Choroid plexus epithelial cell (primary cell): ENCODE data around the gene RALGAPA1.
"Not testable (repeated sequence)": the region's sequence is repeated elsewhere in the genome, so short reads cannot be mapped to it uniquely, and the experiment has no call there.

Source experiments
- DNase-seq: peaks from one replicate; pipeline ENCODE4 v3.0.0-alpha.2; 2010; ENCODE audit warnings: low read depth
- H3K4me3 ChIP-seq: 2 replicates; pipeline ENCODE4 v1.5.1; 2011; ENCODE audit warnings: low read depth, mild to moderate bottlenecking, control low read depth, low read length, moderate library complexity
- TF ChIP-seq, protein P1 (sequence below): conservative IDR thresholded peaks from 2 replicates; pipeline ENCODE4 v1.5.1; 2011; ENCODE audit warnings: low read depth, mild to moderate bottlenecking, control low read depth, inconsistent platforms, low read length, moderate library complexity

The RALGAPA1 gene

DNA sequence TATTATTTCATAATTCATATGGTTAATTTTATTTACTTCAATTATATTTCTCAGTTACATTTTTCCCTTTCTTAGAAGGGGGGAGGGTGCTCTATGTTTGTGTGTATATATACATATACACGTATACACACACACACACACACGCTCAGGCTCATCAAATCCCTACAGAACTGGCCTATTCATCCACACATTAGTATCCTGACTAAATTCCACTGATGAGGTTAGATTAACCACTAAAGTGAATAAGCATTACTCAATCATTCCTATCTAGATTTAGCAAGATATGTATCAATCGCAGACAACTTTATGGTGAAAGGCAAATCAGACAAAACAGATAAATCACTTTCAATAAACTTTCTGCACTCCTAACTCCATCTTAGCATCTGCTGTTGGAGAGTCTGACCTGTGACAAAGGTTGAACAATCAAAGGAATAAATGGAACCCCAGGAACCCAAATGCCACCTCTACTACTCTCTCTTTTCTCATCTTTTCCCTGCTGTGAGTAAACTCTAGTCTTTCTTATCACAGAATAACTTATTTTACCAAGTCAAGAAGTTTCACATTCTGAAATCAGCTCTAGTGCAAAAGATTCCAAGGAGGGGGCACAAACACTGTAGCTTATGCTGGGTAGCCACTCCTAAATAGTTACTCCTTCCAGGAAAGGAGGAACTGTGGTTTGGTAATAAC lies 67.6 kb downstream of the RALGAPA1 start:
- TF ChIP-seq, protein P1, sequence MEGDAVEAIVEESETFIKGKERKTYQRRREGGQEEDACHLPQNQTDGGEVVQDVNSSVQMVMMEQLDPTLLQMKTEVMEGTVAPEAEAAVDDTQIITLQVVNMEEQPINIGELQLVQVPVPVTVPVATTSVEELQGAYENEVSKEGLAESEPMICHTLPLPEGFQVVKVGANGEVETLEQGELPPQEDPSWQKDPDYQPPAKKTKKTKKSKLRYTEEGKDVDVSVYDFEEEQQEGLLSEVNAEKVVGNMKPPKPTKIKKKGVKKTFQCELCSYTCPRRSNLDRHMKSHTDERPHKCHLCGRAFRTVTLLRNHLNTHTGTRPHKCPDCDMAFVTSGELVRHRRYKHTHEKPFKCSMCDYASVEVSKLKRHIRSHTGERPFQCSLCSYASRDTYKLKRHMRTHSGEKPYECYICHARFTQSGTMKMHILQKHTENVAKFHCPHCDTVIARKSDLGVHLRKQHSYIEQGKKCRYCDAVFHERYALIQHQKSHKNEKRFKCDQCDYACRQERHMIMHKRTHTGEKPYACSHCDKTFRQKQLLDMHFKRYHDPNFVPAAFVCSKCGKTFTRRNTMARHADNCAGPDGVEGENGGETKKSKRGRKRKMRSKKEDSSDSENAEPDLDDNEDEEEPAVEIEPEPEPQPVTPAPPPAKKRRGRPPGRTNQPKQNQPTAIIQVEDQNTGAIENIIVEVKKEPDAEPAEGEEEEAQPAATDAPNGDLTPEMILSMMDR: no peak
- DNase-seq: no peak
- no peak overlapping the region for H3K4me3 ChIP-seq

DNA sequence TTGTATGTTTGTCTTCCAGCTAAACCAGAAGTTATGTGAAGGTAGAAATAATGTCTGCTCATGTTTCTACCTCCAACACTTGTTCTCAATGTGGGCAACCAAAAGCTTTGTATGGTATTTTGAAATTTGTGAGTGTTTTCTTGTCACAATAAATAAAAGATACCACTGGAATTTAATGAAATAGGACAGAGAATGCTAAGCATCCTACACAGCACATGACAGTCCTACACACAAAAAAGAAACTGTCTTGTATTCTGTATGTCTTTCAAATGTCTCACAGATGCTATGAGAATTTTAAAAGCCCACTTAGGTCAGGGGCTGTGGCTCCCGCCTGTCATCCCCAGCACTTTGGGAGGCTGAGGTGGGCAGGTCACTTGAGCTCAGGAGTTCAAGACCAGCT lies 68.9 kb downstream of the RALGAPA1 start:
- no peak overlapping the region for H3K4me3 ChIP-seq
- TF ChIP-seq, protein P1: no peak
- no peak for DNase-seq

DNA sequence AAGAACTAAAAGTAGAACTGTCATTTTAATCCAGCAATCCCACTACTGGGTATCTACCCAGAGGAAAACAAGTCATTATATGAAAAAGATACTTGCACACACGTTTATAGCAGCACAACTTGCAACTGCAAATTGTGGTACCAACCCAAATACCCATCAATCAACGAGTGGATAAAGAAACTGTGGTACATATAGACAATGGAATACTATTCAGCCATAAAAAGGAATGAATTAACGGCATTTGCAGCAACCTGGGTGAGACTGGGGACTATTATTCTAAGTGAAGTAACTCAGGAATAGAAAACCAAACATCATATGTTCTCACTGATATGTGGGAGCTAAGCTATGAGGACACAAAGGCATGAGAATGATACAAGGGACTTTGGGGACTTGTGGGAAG lies 73.9 kb downstream of the RALGAPA1 start:
- not testable (repeated sequence) for H3K4me3 ChIP-seq, DNase-seq

DNA sequence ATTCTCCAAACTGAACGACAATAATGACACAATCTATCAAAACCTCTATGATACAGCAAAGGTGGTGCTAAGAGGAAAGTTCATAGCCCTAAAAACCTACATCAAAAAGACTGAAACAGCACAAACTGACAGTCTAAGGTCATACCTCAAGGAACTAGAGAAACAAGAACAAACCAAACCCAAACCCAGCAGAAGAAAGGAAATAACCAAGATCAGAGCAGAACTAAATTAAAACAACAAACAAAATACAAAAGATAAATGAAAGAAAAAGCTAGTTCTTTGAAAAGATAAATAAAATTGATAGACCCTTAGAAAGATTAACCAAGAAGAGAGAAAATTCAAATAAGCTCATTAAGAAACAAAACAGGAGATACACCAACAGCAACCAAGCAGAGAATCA lies 75.6 kb downstream of the RALGAPA1 start:
- not testable (repeated sequence) for DNase-seq, H3K4me3 ChIP-seq

DNA sequence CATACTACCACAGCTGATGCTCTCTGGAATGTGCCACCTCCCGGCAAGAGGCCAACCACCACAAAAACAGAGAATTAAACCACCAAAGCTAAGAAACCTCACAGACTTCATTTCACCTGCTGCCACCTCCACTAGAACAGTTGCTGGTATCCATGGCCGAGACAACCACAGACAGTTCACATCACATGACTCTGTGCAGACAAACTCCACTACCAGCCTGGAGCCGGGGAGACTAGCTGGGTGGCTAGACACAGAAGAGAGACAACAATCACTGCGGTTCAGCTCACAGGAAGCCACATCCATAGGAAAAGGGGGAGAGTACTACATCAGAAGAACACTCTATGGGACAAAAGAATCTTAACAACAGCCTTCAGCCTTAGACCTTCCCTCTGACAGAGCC lies 78.2 kb downstream of the RALGAPA1 start:
- H3K4me3 ChIP-seq: no peak overlapping the region
- TF ChIP-seq, protein P1: no peak
- no peak for DNase-seq

DNA sequence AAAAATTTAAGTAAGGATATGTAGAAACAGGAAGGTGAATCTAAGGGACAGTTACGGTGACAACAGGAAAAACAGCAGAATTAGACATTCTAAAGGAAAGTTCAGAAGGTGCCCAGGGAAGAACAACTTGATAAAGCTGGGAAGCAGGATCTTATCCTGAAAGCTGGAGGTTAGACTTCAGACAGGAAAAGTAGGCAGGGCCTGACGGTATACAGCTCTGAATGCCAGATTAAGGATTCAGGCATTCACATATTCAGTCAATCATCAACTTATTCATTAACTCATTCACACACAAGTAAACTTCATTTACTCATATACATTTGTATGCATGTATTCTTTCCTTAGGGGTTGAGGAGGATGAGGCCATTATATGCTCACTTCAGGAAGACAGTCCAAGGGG lies 81.3 kb downstream of the RALGAPA1 start:
- H3K4me3 ChIP-seq: no peak overlapping the region
- no peak for DNase-seq
- TF ChIP-seq, protein P1: no peak

DNA sequence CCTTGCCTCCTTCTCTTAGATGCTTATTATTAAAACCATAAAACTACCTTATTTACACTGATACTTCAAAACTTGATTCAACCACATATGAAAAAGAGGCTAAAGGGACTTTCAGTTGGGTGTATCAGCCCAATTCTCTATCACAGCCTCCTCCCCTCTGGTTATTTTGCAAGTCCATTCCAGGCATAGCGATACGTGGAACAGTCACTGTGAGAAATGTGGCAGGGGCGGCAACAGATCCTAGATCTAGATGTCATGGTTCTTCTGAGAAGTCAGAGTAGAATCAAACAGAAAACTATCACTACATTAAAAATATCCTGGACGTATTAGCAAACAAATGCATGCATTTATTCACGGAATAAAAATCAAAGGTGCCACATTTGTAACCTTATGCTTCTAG lies 83.2 kb downstream of the RALGAPA1 start:
- TF ChIP-seq, protein P1: no peak
- H3K4me3 ChIP-seq: no peak overlapping the region
- DNase-seq: no peak

DNA sequence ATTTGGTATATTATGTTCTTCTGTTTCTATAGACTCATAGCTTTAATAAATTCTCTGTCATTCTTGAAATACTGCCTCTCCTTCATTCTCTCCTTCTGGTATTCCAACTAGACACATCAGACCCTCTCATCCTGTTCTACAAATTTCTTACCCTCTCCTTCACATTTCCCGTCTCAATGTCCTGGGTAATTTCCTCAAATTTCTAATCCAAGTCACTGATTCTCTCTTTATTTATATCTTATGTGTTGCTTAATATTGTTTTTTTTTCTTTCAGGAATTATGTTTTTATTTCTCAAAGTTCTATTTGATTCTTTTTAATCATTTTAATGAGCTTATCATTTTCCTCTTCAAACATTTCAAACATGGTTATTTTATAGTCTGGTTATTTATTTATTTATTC lies 94.0 kb downstream of the RALGAPA1 start:
- TF ChIP-seq, protein P1: no peak
- DNase-seq: no peak
- H3K4me3 ChIP-seq: no peak overlapping the region
